ENCODE data around the gene OLA1. TPM values are rescaled to one million over a fixed set of nuclear protein-coding genes. Genes with fewer than 3 reads are reported as not detected.

OLA1 gene
- total and polyA plus RNA-seq, 2 of the 13 experiments (the other 11 are each of a cell fraction or from before 2014, with no cell fraction given) = 153 to 241 TPM

DNA sequence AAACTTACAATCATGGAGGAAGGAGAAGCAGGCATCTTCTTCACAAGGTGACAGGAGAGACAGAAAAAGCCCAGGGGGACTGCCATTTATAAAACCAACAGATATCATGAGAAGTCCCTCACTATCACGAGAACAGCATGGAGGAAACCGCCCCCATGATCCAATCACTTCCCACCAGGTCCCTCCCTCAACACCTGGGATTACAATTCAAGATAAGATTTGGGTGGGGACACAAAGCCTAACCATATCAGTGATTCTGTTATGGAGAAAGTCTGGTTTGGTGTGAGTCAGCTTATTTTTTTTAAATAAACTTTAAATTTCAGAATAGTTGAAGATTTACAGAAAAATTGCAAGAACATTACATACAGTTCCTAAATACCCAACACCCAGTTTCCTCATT lies 198.4 kb downstream of the OLA1 start:
- H2AFZ ChIP-seq (ENCODE audit: low read length) = no peak overlapping the region
- ATAC-seq (no peak), FAIRE-seq (no peak), DNase-seq (ENCODE audit: low spot score) (no peak)
- BruUV-seq (replicated peaks) = no TSS peak
- no peaks in the 10 kb centered on the region for H3K79me2 ChIP-seq (ENCODE audit: insufficient read depth, low read length)
- intact Hi-C loops (cut with micrococcal nuclease; ENCODE audit: unreplicated experiment) (no loop called here), in situ Hi-C loops (cut with HindIII; ENCODE audit: extremely low pct_ligation_motif_present, low pct_unique_long_range_greater_than_20kb) (no loop called here)
- no peaks in the 10 kb centered on the region; a peak in 1 of 5 replicates for H3K27me3 ChIP-seq (ENCODE audit: control insufficient read depth in 1 of 2, insufficient read depth in 2 of 2, low read length in 2 of 2)
- H3K9ac ChIP-seq (ENCODE audit: insufficient read depth, low read depth, low read length) = no peak overlapping the region
- WGBS (ENCODE audit: low lambda C conversion rate) = 66% methylated on average over 2 of the region's 2 CpGs
- ChIA-PET POLR2A (interaction anchor here (0.8 kb wide), 1 partner anchor 12 kb away, joined by 3 read pairs; no protein-coding TSS in a partner anchor), CTCF (ENCODE audit: low intra/inter-chr PET ratio, low total read pairs) (no interaction called here)
- H3K36me3 ChIP-seq (replicated peaks in 1 of 2; ENCODE audit: control insufficient read depth in 1 of 2, insufficient read depth in 2 of 2, low read length in 2 of 2) = no peaks in the 10 kb centered on the region
- H3K27ac ChIP-seq (ENCODE audit: extremely low read length, insufficient read depth, low read length) = no peak overlapping the region
- TF ChIP-seq, protein P1, sequence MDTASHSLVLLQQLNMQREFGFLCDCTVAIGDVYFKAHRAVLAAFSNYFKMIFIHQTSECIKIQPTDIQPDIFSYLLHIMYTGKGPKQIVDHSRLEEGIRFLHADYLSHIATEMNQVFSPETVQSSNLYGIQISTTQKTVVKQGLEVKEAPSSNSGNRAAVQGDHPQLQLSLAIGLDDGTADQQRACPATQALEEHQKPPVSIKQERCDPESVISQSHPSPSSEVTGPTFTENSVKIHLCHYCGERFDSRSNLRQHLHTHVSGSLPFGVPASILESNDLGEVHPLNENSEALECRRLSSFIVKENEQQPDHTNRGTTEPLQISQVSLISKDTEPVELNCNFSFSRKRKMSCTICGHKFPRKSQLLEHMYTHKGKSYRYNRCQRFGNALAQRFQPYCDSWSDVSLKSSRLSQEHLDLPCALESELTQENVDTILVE (CRISPR knock-in tag; IDR thresholded peaks at IDR 0.05) = no peak
- TF ChIP-seq, protein P2, sequence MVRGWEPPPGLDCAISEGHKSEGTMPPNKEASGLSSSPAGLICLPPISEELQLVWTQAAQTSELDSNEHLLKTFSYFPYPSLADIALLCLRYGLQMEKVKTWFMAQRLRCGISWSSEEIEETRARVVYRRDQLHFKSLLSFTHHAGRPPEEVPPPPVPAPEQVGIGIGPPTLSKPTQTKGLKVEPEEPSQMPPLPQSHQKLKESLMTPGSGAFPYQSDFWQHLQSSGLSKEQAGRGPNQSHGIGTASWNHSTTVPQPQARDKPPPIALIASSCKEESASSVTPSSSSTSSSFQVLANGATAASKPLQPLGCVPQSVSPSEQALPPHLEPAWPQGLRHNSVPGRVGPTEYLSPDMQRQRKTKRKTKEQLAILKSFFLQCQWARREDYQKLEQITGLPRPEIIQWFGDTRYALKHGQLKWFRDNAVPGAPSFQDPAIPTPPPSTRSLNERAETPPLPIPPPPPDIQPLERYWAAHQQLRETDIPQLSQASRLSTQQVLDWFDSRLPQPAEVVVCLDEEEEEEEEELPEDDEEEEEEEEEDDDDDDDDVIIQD (CRISPR knock-in tag; IDR thresholded peaks at IDR 0.05; ENCODE audit: low read depth) = no peak
- TF ChIP-seq ZNF234 (CRISPR knock-in tag; conservative IDR thresholded peaks at IDR 0.05) = no peak
- TF ChIP-seq FOXM1 (CRISPR knock-in tag; IDR thresholded peaks at IDR 0.05) = no peak
- no peak for TF ChIP-seq ZNF619 (CRISPR knock-in tag; IDR thresholded peaks at IDR 0.05)
- no peak for TF ChIP-seq TCF12 (IDR thresholded peaks at IDR 0.05)
- TF ChIP-seq TCF12 (CRISPR knock-in tag; IDR thresholded peaks at IDR 0.05) = no peak
- no peak for TF ChIP-seq ERF (CRISPR knock-in tag; IDR thresholded peaks at IDR 0.05)
- TF ChIP-seq MBNL3 (CRISPR knock-in tag; conservative IDR thresholded peaks at IDR 0.05) = no peak
- TF ChIP-seq GATAD1 (CRISPR knock-in tag; IDR thresholded peaks at IDR 0.05) = no peak
- no peak for TF ChIP-seq ZNF75D (CRISPR knock-in tag; IDR thresholded peaks at IDR 0.05; ENCODE audit: borderline replicate concordance)
- TF ChIP-seq ZFP62 (CRISPR knock-in tag; IDR thresholded peaks at IDR 0.05) = no peak
- TF ChIP-seq ZNF335 (CRISPR knock-in tag; IDR thresholded peaks at IDR 0.05) = no peak
- TF ChIP-seq, protein P3, sequence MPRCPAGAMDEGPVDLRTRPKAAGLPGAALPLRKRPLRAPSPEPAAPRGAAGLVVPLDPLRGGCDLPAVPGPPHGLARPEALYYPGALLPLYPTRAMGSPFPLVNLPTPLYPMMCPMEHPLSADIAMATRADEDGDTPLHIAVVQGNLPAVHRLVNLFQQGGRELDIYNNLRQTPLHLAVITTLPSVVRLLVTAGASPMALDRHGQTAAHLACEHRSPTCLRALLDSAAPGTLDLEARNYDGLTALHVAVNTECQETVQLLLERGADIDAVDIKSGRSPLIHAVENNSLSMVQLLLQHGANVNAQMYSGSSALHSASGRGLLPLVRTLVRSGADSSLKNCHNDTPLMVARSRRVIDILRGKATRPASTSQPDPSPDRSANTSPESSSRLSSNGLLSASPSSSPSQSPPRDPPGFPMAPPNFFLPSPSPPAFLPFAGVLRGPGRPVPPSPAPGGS (CRISPR knock-in tag; IDR thresholded peaks at IDR 0.05) = no peak
- no peak for TF ChIP-seq ZNF121 (CRISPR knock-in tag; IDR thresholded peaks at IDR 0.05)
- TF ChIP-seq ZNF713 (CRISPR knock-in tag; IDR thresholded peaks at IDR 0.05) = no peak
- no peak for TF ChIP-seq YY1 (IDR thresholded peaks at IDR 0.05; ENCODE audit: insufficient read depth, insufficient replicate concordance, low read depth, low read length)
- TF ChIP-seq, protein P4, sequence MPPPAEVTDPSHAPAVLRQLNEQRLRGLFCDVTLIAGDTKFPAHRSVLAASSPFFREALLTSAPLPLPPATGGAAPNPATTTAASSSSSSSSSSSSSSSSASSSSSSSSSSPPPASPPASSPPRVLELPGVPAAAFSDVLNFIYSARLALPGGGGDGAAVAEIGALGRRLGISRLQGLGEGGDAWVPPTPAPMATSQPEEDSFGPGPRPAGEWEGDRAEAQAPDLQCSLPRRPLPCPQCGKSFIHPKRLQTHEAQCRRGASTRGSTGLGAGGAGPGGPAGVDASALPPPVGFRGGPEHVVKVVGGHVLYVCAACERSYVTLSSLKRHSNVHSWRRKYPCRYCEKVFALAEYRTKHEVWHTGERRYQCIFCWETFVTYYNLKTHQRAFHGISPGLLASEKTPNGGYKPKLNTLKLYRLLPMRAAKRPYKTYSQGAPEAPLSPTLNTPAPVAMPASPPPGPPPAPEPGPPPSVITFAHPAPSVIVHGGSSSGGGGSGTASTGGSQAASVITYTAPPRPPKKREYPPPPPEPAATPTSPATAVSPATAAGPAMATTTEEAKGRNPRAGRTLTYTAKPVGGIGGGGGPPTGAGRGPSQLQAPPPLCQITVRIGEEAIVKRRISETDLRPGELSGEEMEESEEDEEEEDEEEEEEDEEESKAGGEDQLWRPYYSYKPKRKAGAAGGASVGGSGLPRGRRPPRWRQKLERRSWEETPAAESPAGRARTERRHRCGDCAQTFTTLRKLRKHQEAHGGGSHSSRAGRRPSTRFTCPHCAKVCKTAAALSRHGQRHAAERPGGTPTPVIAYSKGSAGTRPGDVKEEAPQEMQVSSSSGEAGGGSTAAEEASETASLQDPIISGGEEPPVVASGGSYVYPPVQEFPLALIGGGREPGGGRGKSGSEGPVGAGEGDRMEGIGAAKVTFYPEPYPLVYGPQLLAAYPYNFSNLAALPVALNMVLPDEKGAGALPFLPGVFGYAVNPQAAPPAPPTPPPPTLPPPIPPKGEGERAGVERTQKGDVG (CRISPR knock-in tag; IDR thresholded peaks at IDR 0.05; ENCODE audit: borderline replicate concordance) = no peak
- no peak for TF ChIP-seq ZNF746 (CRISPR knock-in tag; IDR thresholded peaks at IDR 0.05)
- no peak for TF ChIP-seq SMAD1 (CRISPR knock-in tag; IDR thresholded peaks at IDR 0.05; ENCODE audit: borderline replicate concordance, low read depth)
- no peak overlapping the region for H3K4me2 ChIP-seq (ENCODE audit: low read depth, low read length)
- H4K20me1 ChIP-seq (ENCODE audit: insufficient read depth, low read length) = no peaks in the 10 kb centered on the region
- H3K4me3 ChIP-seq (replicated peaks in 1 of 3; ENCODE audit: insufficient read depth in 1 of 3, low read depth in 2 of 3, low read length in 3 of 3) = no peak overlapping the region
- H3K4me1 ChIP-seq (ENCODE audit: insufficient read depth, low read length) = peaks cover 38% of the 10 kb centered on the region
- no peaks in the 10 kb centered on the region for H3K9me3 ChIP-seq (ENCODE audit: low read length)

Data from HepG2 (cell line).